Smooth muscle cell (in vitro differentiated cells): ENCODE data around the gene CNNM1. TPM values are rescaled to one million over a fixed set of nuclear protein-coding genes. Genes with fewer than 3 reads are reported as not detected.

Source experiments
- DNase-seq: peaks from one replicate; lab custom pipeline; 2025; ENCODE audit not compliant: unreplicated experiment; lab: John Stamatoyannopoulos, UW
- H2AFZ ChIP-seq: fragments of 200-600 bp; sonication (generic); 2 replicates; pipeline ENCODE4 v1.6.0; 2016; ENCODE audit warnings: antibody characterized with exemption, low read depth, mild to moderate bottlenecking
- H3F3A ChIP-seq: fragments of 200-600 bp; sonication (generic); 2 replicates; pipeline ENCODE4 v1.6.0; 2017; ENCODE audit warnings: antibody characterized with exemption, low read depth
- H3K27ac ChIP-seq: fragments of 200-600 bp; sonication (generic); 2 replicates; pipeline ENCODE4 v1.5.1; 2016; ENCODE audit warnings: low read depth, mild to moderate bottlenecking
- H3K27me3 ChIP-seq: fragments of 200-600 bp; sonication (generic); 2 replicates; pipeline ENCODE4 v1.6.1; 2016; ENCODE audit warnings: low read depth, mild to moderate bottlenecking
- H3K36me3 ChIP-seq: fragments of 200-600 bp; sonication (generic); 2 replicates; pipeline ENCODE4 v1.5.1; 2016; ENCODE audit warnings: low read depth
- H3K4me1 ChIP-seq: fragments of 200-600 bp; sonication (generic); 2 replicates; pipeline ENCODE4 v1.5.1; 2016; ENCODE audit warnings: low read depth
- H3K4me2 ChIP-seq: fragments of 200-600 bp; sonication (generic); 2 replicates; pipeline ENCODE4 v1.6.0; 2016; ENCODE audit warnings: mild to moderate bottlenecking
- H3K4me3 ChIP-seq: fragments of 200-600 bp; sonication (generic); 2 replicates; pipeline ENCODE4 v1.5.1; 2016; ENCODE audit warnings: mild to moderate bottlenecking
- H3K79me2 ChIP-seq: fragments of 200-600 bp; sonication (generic); 2 replicates; pipeline ENCODE4 v1.6.0; 2016; ENCODE audit warnings: low read depth, mild to moderate bottlenecking
- H3K9ac ChIP-seq: fragments of 200-600 bp; sonication (generic); 2 replicates; pipeline ENCODE4 v1.6.0; 2016; ENCODE audit warnings: low read depth
- H3K9me3 ChIP-seq: fragments of 200-600 bp; sonication (generic); replicated peaks from 2 replicates; pipeline ENCODE4 v1.5.1; 2016; ENCODE audit warnings: low read depth
- H4K20me1 ChIP-seq: fragments of 200-600 bp; sonication (generic); 2 replicates; pipeline ENCODE4 v1.6.0; 2016; ENCODE audit warnings: low read depth
- WGBS: methylation state at CpG from one replicate; pipeline ENCODE4 v1.1.7; 2016; ENCODE audit warnings: low lambda C conversion rate; 5-methylcytosine and 5-hydroxymethylcytosine counted together
- polyA plus RNA-seq: library from polyadenylated mRNA; unstranded; fragments of >200 nt; fragmentation: Nextera tagmentation; extraction: Ambion mirVana; gene quantifications from 2 replicates; pipeline ENCODE4 v1.2.1, GENCODE V29; 2016
- total RNA-seq: library from RNA; depleted of rRNA; stranded (reverse); fragments of >200 nt; gene quantifications from 2 replicates; pipeline ENCODE4 v1.2.3, GENCODE V29; 2014
- TF ChIP-seq, protein P1 (sequence below): fragments of 200-600 bp; sonication (generic); IDR thresholded peaks from 2 replicates; pipeline ENCODE4 v1.5.1; 2017; ENCODE audit warnings: borderline replicate concordance, mild to moderate bottlenecking, antibody characterized with exemption; ENCODE audit not compliant: insufficient read depth, poor library complexity, severe bottlenecking

CNNM1 gene
- total and polyA plus RNA-seq, 2 experiments from 2014 or later = 0.04 TPM; not detected in 1

DNA sequence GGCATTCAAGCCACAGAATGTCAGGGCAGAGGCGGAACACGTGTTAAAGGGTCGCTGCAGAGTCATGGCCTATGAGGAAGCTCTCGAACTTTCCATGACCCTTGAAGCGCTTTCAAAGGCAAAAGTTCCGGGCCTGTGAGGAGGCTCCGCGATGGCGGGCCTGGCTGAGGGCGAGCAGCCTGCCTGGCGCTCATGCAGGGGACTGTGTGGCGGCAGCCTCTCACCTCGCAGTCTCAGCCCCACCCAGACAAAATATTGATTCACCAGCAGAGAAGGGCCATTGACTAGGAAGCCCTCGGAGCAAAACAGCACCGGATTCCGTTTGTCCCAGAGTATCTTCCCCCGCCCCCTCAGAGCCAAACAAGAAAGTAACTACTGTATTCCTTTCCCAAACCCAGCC is 12.8 kb upstream of the CNNM1 start:
- H3K27ac ChIP-seq = no peak overlapping the region
- H3K9me3 ChIP-seq = no peaks in the 10 kb centered on the region
- H3K27me3 ChIP-seq = peaks cover 12% of the 10 kb centered on the region
- TF ChIP-seq, protein P1, sequence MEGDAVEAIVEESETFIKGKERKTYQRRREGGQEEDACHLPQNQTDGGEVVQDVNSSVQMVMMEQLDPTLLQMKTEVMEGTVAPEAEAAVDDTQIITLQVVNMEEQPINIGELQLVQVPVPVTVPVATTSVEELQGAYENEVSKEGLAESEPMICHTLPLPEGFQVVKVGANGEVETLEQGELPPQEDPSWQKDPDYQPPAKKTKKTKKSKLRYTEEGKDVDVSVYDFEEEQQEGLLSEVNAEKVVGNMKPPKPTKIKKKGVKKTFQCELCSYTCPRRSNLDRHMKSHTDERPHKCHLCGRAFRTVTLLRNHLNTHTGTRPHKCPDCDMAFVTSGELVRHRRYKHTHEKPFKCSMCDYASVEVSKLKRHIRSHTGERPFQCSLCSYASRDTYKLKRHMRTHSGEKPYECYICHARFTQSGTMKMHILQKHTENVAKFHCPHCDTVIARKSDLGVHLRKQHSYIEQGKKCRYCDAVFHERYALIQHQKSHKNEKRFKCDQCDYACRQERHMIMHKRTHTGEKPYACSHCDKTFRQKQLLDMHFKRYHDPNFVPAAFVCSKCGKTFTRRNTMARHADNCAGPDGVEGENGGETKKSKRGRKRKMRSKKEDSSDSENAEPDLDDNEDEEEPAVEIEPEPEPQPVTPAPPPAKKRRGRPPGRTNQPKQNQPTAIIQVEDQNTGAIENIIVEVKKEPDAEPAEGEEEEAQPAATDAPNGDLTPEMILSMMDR = no peak
- no peaks in the 10 kb centered on the region for H3K36me3 ChIP-seq
- H2AFZ ChIP-seq = no peak overlapping the region
- no peaks in the 10 kb centered on the region for H3F3A ChIP-seq
- no peaks in the 10 kb centered on the region for H4K20me1 ChIP-seq
- H3K4me2 ChIP-seq = no peak overlapping the region
- H3K9ac ChIP-seq = no peak overlapping the region
- no peak for DNase-seq
- no peaks in the 10 kb centered on the region for H3K4me1 ChIP-seq
- 90% methylated on average over 17 of the region's 17 CpGs for WGBS
- no peak overlapping the region for H3K4me3 ChIP-seq
- no peaks in the 10 kb centered on the region for H3K79me2 ChIP-seq

DNA sequence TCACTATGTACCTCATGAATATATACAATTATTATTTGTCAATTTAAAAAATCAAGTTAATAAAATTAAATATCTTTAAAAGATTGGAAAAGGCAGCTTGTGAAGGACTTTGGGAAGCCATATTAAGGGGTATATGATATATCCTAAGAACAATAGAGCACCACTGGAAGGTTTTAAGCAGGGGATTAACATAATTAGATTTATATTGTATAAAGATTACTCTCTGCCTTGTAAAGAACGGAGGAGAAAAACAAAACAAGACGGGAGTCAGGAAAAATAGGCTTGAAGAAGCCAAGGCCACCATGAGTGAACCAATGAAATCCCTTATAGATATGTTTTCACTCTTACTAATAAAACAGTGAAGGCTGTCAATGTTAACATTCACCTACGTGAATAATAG is 11.1 kb upstream of the CNNM1 start:
- H3K27ac ChIP-seq = no peak overlapping the region
- no peak for DNase-seq
- 81% methylated on average over 3 of the region's 3 CpGs for WGBS
- no peaks in the 10 kb centered on the region for H3K4me1 ChIP-seq
- TF ChIP-seq, protein P1 = no peak
- H3K9ac ChIP-seq = no peak overlapping the region
- no peaks in the 10 kb centered on the region for H3K36me3 ChIP-seq
- H2AFZ ChIP-seq = no peak overlapping the region
- no peaks in the 10 kb centered on the region for H4K20me1 ChIP-seq
- H3K79me2 ChIP-seq = no peaks in the 10 kb centered on the region
- peaks cover 28% of the 10 kb centered on the region for H3K27me3 ChIP-seq
- no peaks in the 10 kb centered on the region for H3F3A ChIP-seq
- H3K4me3 ChIP-seq = no peak overlapping the region
- H3K9me3 ChIP-seq = no peaks in the 10 kb centered on the region
- no peak overlapping the region for H3K4me2 ChIP-seq

- no peaks in the 10 kb centered on the region for H3K79me2 ChIP-seq
- TF ChIP-seq, protein P1 = no peak
- 87% methylated on average over 2 of the region's 2 CpGs for WGBS
- H3K27me3 ChIP-seq = peaks cover 32% of the 10 kb centered on the region
- H3K4me2 ChIP-seq = no peak overlapping the region
- H3K4me3 ChIP-seq = no peak overlapping the region
- H3F3A ChIP-seq = no peaks in the 10 kb centered on the region
- no peaks in the 10 kb centered on the region for H3K36me3 ChIP-seq
- H3K4me1 ChIP-seq = no peaks in the 10 kb centered on the region
- H2AFZ ChIP-seq = no peak overlapping the region
- H3K9ac ChIP-seq = no peak overlapping the region
- no peak for DNase-seq
- no peaks in the 10 kb centered on the region for H4K20me1 ChIP-seq
- H3K27ac ChIP-seq = no peak overlapping the region
- no peaks in the 10 kb centered on the region for H3K9me3 ChIP-seq
Measured at GRCh38 chr10:99318475-99318874, 10.7 kb upstream of the CNNM1 start.

GRCh38 chr10:99325281-99325680 is 3.9 kb upstream of the CNNM1 start:
- 28% methylated on average over 1 of the region's 1 CpG for WGBS
- Histone ChIP-seq H3K27me3 (peaks cover 53% of the 10 kb centered on the region), H3F3A (no peaks in the 10 kb centered on the region), H4K20me1 (no peaks in the 10 kb centered on the region), H3K4me3 (no peak overlapping the region), H3K27ac (no peak overlapping the region), H3K4me2 (no peak overlapping the region), H2AFZ (no peak overlapping the region), H3K9ac (no peak overlapping the region), H3K4me1 (peaks cover 14% of the 10 kb centered on the region), H3K9me3 (no peaks in the 10 kb centered on the region), H3K36me3 (no peaks in the 10 kb centered on the region), H3K79me2 (no peaks in the 10 kb centered on the region)
- TF ChIP-seq, protein P1 = no peak
- DNase-seq = no peak
